Measurements from ENCODE around the gene ZNF91. TPM values are rescaled to one million over a fixed set of nuclear protein-coding genes. Genes with fewer than 3 reads are reported as not detected.

The ZNF91 gene
- total and polyA plus RNA-seq, 2 of the 4 experiments (the other 2 are of a cell fraction), result 7.9 to 17.0 TPM

DNA sequence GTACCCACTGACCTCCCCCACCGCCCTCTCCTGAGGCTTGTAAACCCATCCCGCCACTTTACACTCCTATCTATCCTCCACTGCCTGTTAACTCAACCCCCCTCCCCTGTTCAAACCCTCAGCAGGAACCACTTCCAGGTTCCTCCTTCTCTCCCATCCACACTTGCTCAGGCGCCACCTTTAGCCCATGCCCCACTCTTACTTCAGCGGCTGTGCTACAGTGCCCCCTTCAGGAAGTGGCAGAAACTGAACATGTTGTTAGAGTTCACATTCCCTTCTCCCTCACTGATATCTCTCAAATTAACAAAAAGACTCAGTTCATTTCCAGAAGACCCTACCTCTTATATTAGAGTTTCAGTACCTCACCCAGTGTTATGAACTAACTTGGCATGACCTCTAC, 49.4 kb downstream of the ZNF91 start:
- Histone ChIP-seq H3K14ac (replicated peaks; ENCODE audit: low read depth, low read length) (no peak overlapping the region), H3K27ac (ENCODE audit: insufficient read depth, low read length) (no peak overlapping the region), H3K18ac (ENCODE audit: low read depth, low read length) (no peak overlapping the region), H4K91ac (ENCODE audit: insufficient read depth, low read depth, low read length) (no peak overlapping the region), H2AK9ac (replicated peaks; ENCODE audit: low read depth, low read length, poor library complexity) (no peak overlapping the region), H3K79me1 (ENCODE audit: low read depth in 1 of 2, low read length in 2 of 2) (peaks cover 0 to 26% of the 10 kb centered on the region in 2 experiments; a peak in 3 of 4 replicates), H3K9me1 (ENCODE audit: insufficient read depth, low read length) (no peaks in the 10 kb centered on the region), H3K27me3 (ENCODE audit: control insufficient read depth, insufficient read depth, low read length) (no peaks in the 10 kb centered on the region), H3K4me3 (ENCODE audit: insufficient read depth, low read depth, low read length) (no peak overlapping the region), H2AFZ (replicated peaks; ENCODE audit: low read length, poor library complexity) (no peak overlapping the region), H3K4me1 (ENCODE audit: control insufficient read depth, insufficient read depth, low read length) (no peaks in the 10 kb centered on the region), H3K4me2 (ENCODE audit: low read depth, low read length) (no peak overlapping the region), H3K36me3 (ENCODE audit: control insufficient read depth, insufficient read depth, low read length) (peaks cover 42% of the 10 kb centered on the region), H3K9me3 (ENCODE audit: control insufficient read depth, insufficient read depth, low read length) (peaks cover 77% of the 10 kb centered on the region), H2BK120ac (ENCODE audit: low read depth, low read length) (no peak overlapping the region), H4K20me1 (ENCODE audit: insufficient read depth, low read length) (no peaks in the 10 kb centered on the region), H2BK15ac (ENCODE audit: low read depth, low read length) (no peak overlapping the region), H4K8ac (ENCODE audit: low read depth in 2 of 2, low read length in 2 of 2) (no peak overlapping the region), H4K5ac (ENCODE audit: low read depth, low read length) (no peak overlapping the region), H3K56ac (ENCODE audit: extremely low read depth, insufficient read depth, low read length) (no peak overlapping the region), H2AK5ac (ENCODE audit: low read depth, low read length) (no peak overlapping the region), H3K23ac (ENCODE audit: low read depth, low read length) (no peak overlapping the region), H2BK20ac (ENCODE audit: low read depth, low read length) (no peak overlapping the region), H2BK5ac (ENCODE audit: low read depth, low read length, poor library complexity, severe bottlenecking) (no peak overlapping the region), H3K4ac (ENCODE audit: low read depth, low read length) (no peak overlapping the region), H3K9ac (ENCODE audit: low read depth, low read length) (no peak overlapping the region)
- intact Hi-C loops (cut with micrococcal nuclease) (no loop called here), in situ Hi-C loops (cut with MboI; ENCODE audit: low sequenced_read_pairs) (no loop called here), dilution Hi-C loops (cut with HindIII; ENCODE audit: low sequenced_read_pairs, unreplicated experiment) (no loop called here)
- POLR2A ChIA-PET (ENCODE audit: unreplicated experiment), result no interaction called here
- DNase-seq (no peak), ATAC-seq (ENCODE audit: low read depth) (no peak)
- no CpG with 5 or more reads among the region's 4 CpGs for WGBS, 2 experiments (ENCODE audit: extremely low coverage in 2 of 2, insufficient read length in 1 of 2)
- TF ChIP-seq RAD21 (IDR thresholded peaks at IDR 0.05; ENCODE audit: low read length) (no peak), FOS (IDR thresholded peaks at IDR 0.05; ENCODE audit: low read depth, low read length) (no peak), CEBPB (IDR thresholded peaks at IDR 0.05; ENCODE audit: low read depth, low read length) (no peak), RFX5 (IDR thresholded peaks at IDR 0.05; ENCODE audit: low read depth, low read length) (no peak), MAZ (IDR thresholded peaks at IDR 0.05; ENCODE audit: borderline replicate concordance, low read depth, low read length) (no peak), NFE2L2 (IDR thresholded peaks at IDR 0.05; ENCODE audit: low read depth, low read length) (no peak), CHD1 (IDR thresholded peaks at IDR 0.05; ENCODE audit: low read depth, low read length) (no peak), MAFK (IDR thresholded peaks at IDR 0.05; ENCODE audit: low read depth, low read length) (no peak), MXI1 (IDR thresholded peaks at IDR 0.05; ENCODE audit: borderline replicate concordance, low read depth, low read length) (no peak), POLR2A (IDR thresholded peaks at IDR 0.05; ENCODE audit: low read depth, low read length) (no peak)
- TF ChIP-seq, protein P1, sequence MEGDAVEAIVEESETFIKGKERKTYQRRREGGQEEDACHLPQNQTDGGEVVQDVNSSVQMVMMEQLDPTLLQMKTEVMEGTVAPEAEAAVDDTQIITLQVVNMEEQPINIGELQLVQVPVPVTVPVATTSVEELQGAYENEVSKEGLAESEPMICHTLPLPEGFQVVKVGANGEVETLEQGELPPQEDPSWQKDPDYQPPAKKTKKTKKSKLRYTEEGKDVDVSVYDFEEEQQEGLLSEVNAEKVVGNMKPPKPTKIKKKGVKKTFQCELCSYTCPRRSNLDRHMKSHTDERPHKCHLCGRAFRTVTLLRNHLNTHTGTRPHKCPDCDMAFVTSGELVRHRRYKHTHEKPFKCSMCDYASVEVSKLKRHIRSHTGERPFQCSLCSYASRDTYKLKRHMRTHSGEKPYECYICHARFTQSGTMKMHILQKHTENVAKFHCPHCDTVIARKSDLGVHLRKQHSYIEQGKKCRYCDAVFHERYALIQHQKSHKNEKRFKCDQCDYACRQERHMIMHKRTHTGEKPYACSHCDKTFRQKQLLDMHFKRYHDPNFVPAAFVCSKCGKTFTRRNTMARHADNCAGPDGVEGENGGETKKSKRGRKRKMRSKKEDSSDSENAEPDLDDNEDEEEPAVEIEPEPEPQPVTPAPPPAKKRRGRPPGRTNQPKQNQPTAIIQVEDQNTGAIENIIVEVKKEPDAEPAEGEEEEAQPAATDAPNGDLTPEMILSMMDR (conservative IDR thresholded peaks at IDR 0.05; ENCODE audit: low read depth, low read length), result no peak
- TF ChIP-seq, protein P2, sequence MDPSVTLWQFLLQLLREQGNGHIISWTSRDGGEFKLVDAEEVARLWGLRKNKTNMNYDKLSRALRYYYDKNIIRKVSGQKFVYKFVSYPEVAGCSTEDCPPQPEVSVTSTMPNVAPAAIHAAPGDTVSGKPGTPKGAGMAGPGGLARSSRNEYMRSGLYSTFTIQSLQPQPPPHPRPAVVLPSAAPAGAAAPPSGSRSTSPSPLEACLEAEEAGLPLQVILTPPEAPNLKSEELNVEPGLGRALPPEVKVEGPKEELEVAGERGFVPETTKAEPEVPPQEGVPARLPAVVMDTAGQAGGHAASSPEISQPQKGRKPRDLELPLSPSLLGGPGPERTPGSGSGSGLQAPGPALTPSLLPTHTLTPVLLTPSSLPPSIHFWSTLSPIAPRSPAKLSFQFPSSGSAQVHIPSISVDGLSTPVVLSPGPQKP (IDR thresholded peaks at IDR 0.05; ENCODE audit: borderline replicate concordance, low read depth, low read length), result no peak
- no TSS peak for BruUV-seq (replicated peaks)
- CTCF ChIA-PET, result no interaction called here
